CD14-positive monocyte (primary cell): ENCODE measurements around the gene SUFU. TPM values are rescaled to one million over a fixed set of nuclear protein-coding genes. Genes with fewer than 3 reads are reported as not detected.

Experiments
- DNase-seq, 3 donors: peaks; one replicate each; pipeline ENCODE4 v3.0.0-alpha.2; 2011 to 2022
- H2AFZ ChIP-seq: 2 replicates; pipeline ENCODE4 v1.6.0; 2012; ENCODE audit warnings: mild to moderate bottlenecking, low read depth, low read length, inconsistent platforms; ENCODE audit not compliant: insufficient read depth, poor library complexity, severe bottlenecking
- H3K27ac ChIP-seq, 2 donors: 1 replicate in 1 of 2; 2 replicates in 1 of 2; pipeline ENCODE4 v1.5.1; 2012 to 2013; ENCODE audit warnings: low read length in 2 of 2, control low read depth in 1 of 2, inconsistent platforms in 1 of 2, low read depth in 1 of 2, mild to moderate bottlenecking in 1 of 2
- H3K27me3 ChIP-seq, 2 donors: one replicate each; pipeline versions ENCODE4 v1.6.0 to v1.6.1; 2011 to 2013; ENCODE audit warnings: low read length in 2 of 2; ENCODE audit not compliant: control insufficient read depth in 2 of 2, insufficient read depth in 2 of 2
- H3K36me3 ChIP-seq, 2 donors: replicated peaks in 1 of 2; 1 replicate in 1 of 2; 2 replicates in 1 of 2; pipeline versions ENCODE4 v1.5.1 to v1.6.1; 2012 to 2013; ENCODE audit warnings: low read length in 2 of 2, control low read depth in 1 of 2, inconsistent platforms in 1 of 2, mild to moderate bottlenecking in 1 of 2; ENCODE audit not compliant: insufficient read depth in 2 of 2, control insufficient read depth in 1 of 2
- H3K4me1 ChIP-seq, 2 donors: 1 replicate in 1 of 2; 2 replicates in 1 of 2; pipeline versions ENCODE4 v1.5.1 to v1.6.1; 2012 to 2013; ENCODE audit warnings: low read length in 2 of 2, control low read depth in 1 of 2, inconsistent platforms in 1 of 2, mild to moderate bottlenecking in 1 of 2, moderate library complexity in 1 of 2; ENCODE audit not compliant: insufficient read depth in 2 of 2, control insufficient read depth in 1 of 2
- H3K4me2 ChIP-seq: replicated peaks from 2 replicates; pipeline ENCODE3; 2012; ENCODE audit warnings: low read length, moderate library complexity, mild to moderate bottlenecking; ENCODE audit not compliant: poor library complexity, severe bottlenecking; ENCODE audit errors: extremely low read depth
- H3K4me3 ChIP-seq, 3 experiments: fragments of 200-600 bp in 1 of 3; sonication (generic) in 1 of 3; replicated peaks in 1 of 3; 1 replicate in 2 of 3; 2 replicates in 1 of 3; pipeline ENCODE4 v1.5.1; 2011 to 2013; ENCODE audit warnings: low read length in 3 of 3, mild to moderate bottlenecking in 3 of 3, control low read depth in 2 of 3, low read depth in 2 of 3, inconsistent platforms in 1 of 3, moderate library complexity in 1 of 3
- H3K79me2 ChIP-seq: 2 replicates; pipeline ENCODE4 v1.6.0; 2012; ENCODE audit warnings: mild to moderate bottlenecking, control low read depth, inconsistent platforms, low read length, moderate library complexity; ENCODE audit not compliant: insufficient read depth
- H3K9ac ChIP-seq: 2 replicates; pipeline ENCODE4 v1.6.0; 2017; ENCODE audit warnings: low read length, mild to moderate bottlenecking; ENCODE audit not compliant: insufficient read depth, poor library complexity, severe bottlenecking
- H3K9me3 ChIP-seq, 2 donors: replicated peaks in 1 of 2; 1 replicate in 1 of 2; 2 replicates in 1 of 2; pipeline versions ENCODE4 v1.5.1 to v1.6.1; 2012 to 2013; ENCODE audit warnings: low read length in 2 of 2, control low read depth in 1 of 2; ENCODE audit not compliant: control insufficient read depth in 1 of 2, insufficient read depth in 1 of 2
- H4K20me1 ChIP-seq: 2 replicates; pipeline ENCODE4 v1.6.0; 2012; ENCODE audit warnings: mild to moderate bottlenecking, low read length, control low read depth, moderate library complexity; ENCODE audit not compliant: insufficient read depth
- H3K27ac Mint-ChIP-seq, 7 donors: one replicate each; pipeline ENCODE4 v1.8.0; 2020; ENCODE audit warnings: mild to moderate bottlenecking in 7 of 7, mixed read lengths in 7 of 7, moderate library complexity in 6 of 7, inconsistent platforms in 2 of 7
- H3K27me3 Mint-ChIP-seq, 3 donors: one replicate each; pipeline ENCODE4 v1.8.0; 2021 to 2022; ENCODE audit warnings: low read depth in 3 of 3, mild to moderate bottlenecking in 3 of 3, mixed read lengths in 3 of 3, moderate library complexity in 3 of 3, inconsistent platforms in 1 of 3
- H3K36me3 Mint-ChIP-seq, 2 donors: one replicate each; pipeline ENCODE4 v1.8.0; 2020; ENCODE audit warnings: mixed read lengths in 2 of 2, inconsistent platforms in 1 of 2, mild to moderate bottlenecking in 1 of 2
- H3K4me1 Mint-ChIP-seq: one replicate; pipeline ENCODE4 v1.8.0; 2020; ENCODE audit warnings: mild to moderate bottlenecking, mixed read lengths
- H3K4me3 Mint-ChIP-seq, 2 donors: one replicate each; pipeline ENCODE4 v1.8.0; 2020; ENCODE audit warnings: mild to moderate bottlenecking in 2 of 2, mixed read lengths in 2 of 2, moderate library complexity in 1 of 2
- H3K9me3 Mint-ChIP-seq, 7 donors: one replicate each; pipeline ENCODE4 v1.8.0; 2020 to 2022; ENCODE audit warnings: mixed read lengths in 7 of 7, mild to moderate bottlenecking in 6 of 7, moderate library complexity in 6 of 7, inconsistent platforms in 2 of 7
- WGBS: methylation state at CpG from one replicate; pipeline ENCODE4 v1.1.5; 2013; ENCODE audit warnings: missing lambda C conversion rate; ENCODE audit not compliant: insufficient coverage; 5-methylcytosine and 5-hydroxymethylcytosine counted together
- intact Hi-C, 2 donors: fragments of 100-400 bp; cut with micrococcal nuclease; formaldehyde crosslinking; loops; one replicate each; pipeline versions ENCODE4 v1.15.0 to v1.15.1; 2023
- polyA plus RNA-seq, 3 donors: library from polyadenylated mRNA; depleted of rRNA in 1 of 3; unstranded in 2 of 3; stranded (reverse) in 1 of 3; fragments of 300-500 nt in 2 of 3; fragments of >200 nt in 1 of 3; fragmentation: Illumina TruSeq in 2 of 3; gene quantifications; 1 replicate in 2 of 3; 2 replicates in 1 of 3; pipeline ENCODE4 v1.2.3, GENCODE V29; 2012 to 2021
- TF ChIP-seq, protein P1 (sequence below): fragments of 200-600 bp; IDR thresholded peaks from one replicate; pipeline ENCODE4 v1.8.0; 2022; ENCODE audit warnings: antibody characterized with exemption, mild to moderate bottlenecking

Gene SUFU
- polyA plus RNA-seq, 3 donors, result 3.2 to 10.0 (median 5.7) TPM

DNA sequence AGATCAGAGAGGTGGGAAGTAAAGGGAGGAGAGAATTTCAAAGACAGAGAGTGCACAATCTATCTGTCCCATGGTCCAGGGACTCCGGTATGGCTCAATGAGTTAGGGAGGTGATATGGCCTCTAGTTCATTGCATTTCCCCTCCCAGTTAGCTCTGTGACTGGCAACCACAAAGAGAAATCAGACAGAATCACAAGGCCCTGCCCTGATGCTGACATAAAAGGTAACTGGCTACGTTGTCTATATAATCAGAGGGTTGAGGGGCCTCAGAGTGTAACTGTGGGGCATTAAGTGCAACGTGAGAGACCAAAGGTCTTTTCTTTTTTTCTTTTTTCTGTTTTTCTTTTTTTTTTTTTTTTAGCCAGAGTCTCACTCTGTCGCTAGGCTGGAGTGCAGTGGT, 45.1 kb upstream of the SUFU start:
- H3K9me3 Mint-ChIP-seq, result no peaks in the 10 kb centered on the region
- H3K79me2 ChIP-seq, result no peaks in the 10 kb centered on the region
- H3K4me2 ChIP-seq, result no peak overlapping the region
- H3K4me3 Mint-ChIP-seq, result no peak overlapping the region
- no CpG with 5 or more reads among the region's 4 CpGs for WGBS
- H3K4me3 ChIP-seq, result no peak overlapping the region
- peaks cover 55 to 63% of the 10 kb centered on the region in 2 donors for H3K4me1 ChIP-seq
- no peaks in the 10 kb centered on the region for H3K9me3 ChIP-seq
- H3K27me3 Mint-ChIP-seq, result peaks cover 4 to 10% (median 8%) of the 10 kb centered on the region in 3 donors
- no peak overlapping the region for H3K9ac ChIP-seq
- H3K27me3 ChIP-seq, result peaks cover 0 to 3% of the 10 kb centered on the region in 2 donors
- no peaks in the 10 kb centered on the region for H4K20me1 ChIP-seq
- H3K36me3 Mint-ChIP-seq, result peaks cover 0 to 3% of the 10 kb centered on the region in 2 donors
- H3K27ac ChIP-seq, result no peak overlapping the region
- TF ChIP-seq, protein P1, sequence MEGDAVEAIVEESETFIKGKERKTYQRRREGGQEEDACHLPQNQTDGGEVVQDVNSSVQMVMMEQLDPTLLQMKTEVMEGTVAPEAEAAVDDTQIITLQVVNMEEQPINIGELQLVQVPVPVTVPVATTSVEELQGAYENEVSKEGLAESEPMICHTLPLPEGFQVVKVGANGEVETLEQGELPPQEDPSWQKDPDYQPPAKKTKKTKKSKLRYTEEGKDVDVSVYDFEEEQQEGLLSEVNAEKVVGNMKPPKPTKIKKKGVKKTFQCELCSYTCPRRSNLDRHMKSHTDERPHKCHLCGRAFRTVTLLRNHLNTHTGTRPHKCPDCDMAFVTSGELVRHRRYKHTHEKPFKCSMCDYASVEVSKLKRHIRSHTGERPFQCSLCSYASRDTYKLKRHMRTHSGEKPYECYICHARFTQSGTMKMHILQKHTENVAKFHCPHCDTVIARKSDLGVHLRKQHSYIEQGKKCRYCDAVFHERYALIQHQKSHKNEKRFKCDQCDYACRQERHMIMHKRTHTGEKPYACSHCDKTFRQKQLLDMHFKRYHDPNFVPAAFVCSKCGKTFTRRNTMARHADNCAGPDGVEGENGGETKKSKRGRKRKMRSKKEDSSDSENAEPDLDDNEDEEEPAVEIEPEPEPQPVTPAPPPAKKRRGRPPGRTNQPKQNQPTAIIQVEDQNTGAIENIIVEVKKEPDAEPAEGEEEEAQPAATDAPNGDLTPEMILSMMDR, result no peak
- peaks cover 64% of the 10 kb centered on the region for H3K4me1 Mint-ChIP-seq
- no peak for DNase-seq
- no peak overlapping the region for H2AFZ ChIP-seq
- intact Hi-C loops, result no loop called here
- H3K27ac Mint-ChIP-seq, result no peak overlapping the region
- H3K36me3 ChIP-seq, result no peaks in the 10 kb centered on the region

DNA sequence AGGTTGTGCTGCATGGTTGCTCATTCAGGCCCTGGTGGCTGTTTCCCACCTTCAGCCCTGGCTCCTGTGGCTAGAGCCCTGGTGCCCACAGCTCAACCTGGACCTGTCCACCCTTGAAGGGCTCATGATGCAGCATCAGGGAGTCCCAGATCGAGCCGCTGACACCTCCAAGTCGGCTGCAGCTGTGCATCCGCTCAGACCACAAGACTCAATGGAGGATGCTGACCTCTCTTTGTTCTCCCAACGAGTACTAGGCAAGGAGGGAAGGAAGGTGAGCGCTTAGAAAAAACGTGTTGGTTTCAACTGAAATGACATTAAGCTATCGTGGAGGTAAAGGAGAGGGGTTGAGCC, 43.0 kb upstream of the SUFU start:
- TF ChIP-seq, protein P1, result no peak
- H3K36me3 ChIP-seq, result no peaks in the 10 kb centered on the region
- peaks cover 44% of the 10 kb centered on the region for H3K4me1 Mint-ChIP-seq
- no peaks in the 10 kb centered on the region for H3K9me3 ChIP-seq
- H3K27ac Mint-ChIP-seq, result peak overlapping the region in 5 of 7 donors; percentile 18 to 94 (median 81)
- no peaks in the 10 kb centered on the region for H3K79me2 ChIP-seq
- peaks cover 1 to 9% of the 10 kb centered on the region in 2 donors for H3K36me3 Mint-ChIP-seq
- peak overlapping the region; percentile 86 for H3K4me2 ChIP-seq
- H3K27ac ChIP-seq, result peak overlapping the region in 1 of 2 donors; percentile 69
- DNase-seq, result no peak
- H4K20me1 ChIP-seq, result no peaks in the 10 kb centered on the region
- H3K4me1 ChIP-seq, result peaks cover 34 to 41% of the 10 kb centered on the region in 2 donors
- H3K4me3 Mint-ChIP-seq, result peak overlapping the region; percentile 89 to 95
- peak overlapping the region; percentile 85 for H2AFZ ChIP-seq
- intact Hi-C loops, result loop anchor here (5.0 kb wide), 2 partner anchors 39 to 41 kb away; partner anchors contain the start of genes ACTR1A (in 1 of the 2), FBXL15 (in 1 of the 2) and SUFU (in 1 of the 2)
- peak overlapping the region; percentile 32 to 76 (median 59) for H3K4me3 ChIP-seq
- H3K27me3 ChIP-seq, result peaks cover 0 to 3% of the 10 kb centered on the region in 2 donors
- no peaks in the 10 kb centered on the region for H3K9me3 Mint-ChIP-seq
- peak overlapping the region; percentile 73 for H3K9ac ChIP-seq
- 17% methylated on average over 5 of the region's 8 CpGs for WGBS
- H3K27me3 Mint-ChIP-seq, result peaks cover 3 to 10% (median 10%) of the 10 kb centered on the region in 3 donors
